Measurements from ENCODE around the gene C22orf23. TPM values are rescaled to one million over a fixed set of nuclear protein-coding genes. Genes with fewer than 3 reads are reported as not detected.

The C22orf23 gene
- polyA plus RNA-seq, 3 donors from 2014 or later, result not detected

GRCh38 chr22:37905534-37906363, 47.7 kb downstream of the C22orf23 start, which contains the start of gene MICALL1:
Gene MICALL1 (plus strand): TSS chr22:37906297. CDS start chr22:37906423, 126 bp downstream.
- peaks cover 0 to 4% (median 0%) of the 10 kb centered on the region in 3 donors for H3K27me3 Mint-ChIP-seq (ENCODE audit: low read depth in 3 of 3)

GRCh38 chr22:37904572-37905533, 48.5 kb downstream of the C22orf23 start:
- no peak for DNase-seq
- Mint-ChIP-seq H3K36me3 (no peaks in the 10 kb centered on the region), H3K4me3 (peak overlapping the region; percentile 74 to 87 (median 78)), H3K9me3 (no peaks in the 10 kb centered on the region), H3K27me3 (ENCODE audit: low read depth in 3 of 3) (peaks cover 0 to 4% (median 0%) of the 10 kb centered on the region in 3 donors), H3K4me1 (peaks cover 23 to 25% of the 10 kb centered on the region in 2 donors), H3K27ac (peak overlapping the region; percentile 3 to 89 (median 74))

More at GRCh38 chr22:37905534-37906363, 47.7 kb downstream of the C22orf23 start, which contains the start of gene MICALL1:
- H3K27ac Mint-ChIP-seq, result peak within 1 kb of the TSS; percentile 63 to 89 (median 78)
- H3K4me3 Mint-ChIP-seq, result peak within 1 kb of the TSS; percentile 78 to 87 (median 83)
- peaks cover 23 to 29% of the 10 kb centered on the region in 2 donors for H3K4me1 Mint-ChIP-seq
- no peaks in the 10 kb centered on the region for H3K9me3 Mint-ChIP-seq
- peak; percentile 70 to 74 (median 72) for DNase-seq
- H3K36me3 Mint-ChIP-seq, result no peaks in the 10 kb centered on the region

DNA sequence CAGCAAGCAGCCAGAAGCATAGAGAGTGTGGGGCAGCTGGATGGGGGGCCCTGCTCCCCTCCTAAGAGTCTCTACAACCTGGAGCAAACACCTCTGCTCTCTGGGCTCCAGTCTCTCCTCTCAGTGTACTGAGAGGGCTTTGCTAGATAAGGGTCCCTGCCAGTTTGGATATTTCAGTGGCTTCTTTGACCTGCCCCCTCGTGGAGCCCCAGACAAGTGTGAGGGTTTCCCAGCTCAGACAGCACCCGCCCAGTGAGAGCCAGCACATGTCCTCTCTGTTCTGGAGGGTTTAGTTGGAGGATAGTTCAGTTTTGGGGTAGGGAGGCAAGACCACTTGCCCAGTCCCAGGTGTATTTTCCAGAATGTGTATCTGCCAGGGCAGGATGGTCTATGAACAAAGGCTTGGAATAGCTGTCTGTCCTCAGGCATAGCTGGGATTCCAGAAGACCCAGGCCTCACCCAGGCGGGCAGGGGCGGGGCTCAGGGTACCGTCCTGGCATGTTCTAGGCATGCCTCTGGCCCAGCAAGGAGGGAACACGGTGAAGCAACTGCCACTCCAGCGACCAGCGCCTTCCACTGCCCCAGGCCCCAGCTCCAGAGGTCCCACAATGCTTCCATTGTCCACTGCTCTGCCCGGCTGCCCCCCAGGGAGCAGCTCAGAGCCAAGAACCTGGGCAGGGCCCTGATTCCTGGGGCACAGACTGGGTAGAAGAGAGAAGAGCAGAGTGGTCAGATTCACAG, 54.8 kb downstream of the C22orf23 start:
- Mint-ChIP-seq H3K27me3 (ENCODE audit: low read depth in 3 of 3) (peaks cover 0 to 1% (median 0%) of the 10 kb centered on the region in 3 donors), H3K27ac (peak overlapping the region in 1 of 6 donors; percentile 41), H3K4me1 (peaks cover 14 to 18% of the 10 kb centered on the region in 2 donors), H3K9me3 (no peaks in the 10 kb centered on the region), H3K36me3 (no peaks in the 10 kb centered on the region), H3K4me3 (no peak overlapping the region)
- DNase-seq, result no peak

DNA sequence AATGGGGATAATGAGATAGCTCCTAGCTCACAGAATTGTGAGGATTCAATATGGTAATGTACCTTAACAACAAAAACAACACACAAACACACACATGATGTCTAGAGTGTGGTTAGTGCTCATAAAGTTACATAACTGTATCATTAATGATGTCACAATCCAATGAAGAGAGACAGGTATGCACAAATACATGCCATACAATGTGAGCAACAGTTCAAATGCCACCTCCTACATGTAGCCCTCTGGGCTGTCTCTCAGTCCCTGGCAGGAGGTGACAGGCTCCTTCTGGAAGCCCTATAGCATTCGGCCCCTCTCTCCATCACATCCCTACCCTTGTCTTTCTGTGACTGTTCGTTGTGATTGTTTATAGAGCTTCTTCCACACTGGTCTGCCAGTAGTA, 55.6 kb downstream of the C22orf23 start:
- H3K4me1 Mint-ChIP-seq, result peaks cover 14 to 18% of the 10 kb centered on the region in 2 donors
- DNase-seq, result no peak
- H3K9me3 Mint-ChIP-seq, result no peaks in the 10 kb centered on the region
- peaks cover 0 to 1% (median 0%) of the 10 kb centered on the region in 3 donors for H3K27me3 Mint-ChIP-seq (ENCODE audit: low read depth in 3 of 3)
- H3K4me3 Mint-ChIP-seq, result peak overlapping the region in 1 of 5 donors; percentile 17
- no peaks in the 10 kb centered on the region for H3K36me3 Mint-ChIP-seq
- peak overlapping the region in 4 of 6 donors; percentile 41 to 95 (median 76) for H3K27ac Mint-ChIP-seq

GRCh38 chr22:37896939-37897338, 56.5 kb downstream of the C22orf23 start:
- Mint-ChIP-seq H3K27ac (peak overlapping the region; percentile 89 to 97 (median 96)), H3K27me3 (ENCODE audit: low read depth in 3 of 3) (peaks cover 0 to 1% (median 0%) of the 10 kb centered on the region in 3 donors), H3K36me3 (peaks cover 0 to 2% (median under 1%) of the 10 kb centered on the region in 3 donors), H3K4me1 (peaks cover 14 to 18% of the 10 kb centered on the region in 2 donors), H3K4me3 (peak overlapping the region in 1 of 5 donors; percentile 67), H3K9me3 (no peaks in the 10 kb centered on the region)
- DNase-seq, result no peak

GRCh38 chr22:37896181-37896592, 57.2 kb downstream of the C22orf23 start:
- Mint-ChIP-seq H3K4me3 (peak overlapping the region; percentile 58 to 69 (median 67)), H3K27ac (peak overlapping the region; percentile 89 to 97 (median 96)), H3K36me3 (peaks cover 0 to 9% (median 5%) of the 10 kb centered on the region in 3 donors), H3K4me1 (peaks cover 14 to 18% of the 10 kb centered on the region in 2 donors), H3K27me3 (ENCODE audit: low read depth in 3 of 3) (peaks cover 0 to 1% (median 0%) of the 10 kb centered on the region in 3 donors), H3K9me3 (no peaks in the 10 kb centered on the region)
- DNase-seq, result peak; percentile 58 to 67 (median 66)

DNA sequence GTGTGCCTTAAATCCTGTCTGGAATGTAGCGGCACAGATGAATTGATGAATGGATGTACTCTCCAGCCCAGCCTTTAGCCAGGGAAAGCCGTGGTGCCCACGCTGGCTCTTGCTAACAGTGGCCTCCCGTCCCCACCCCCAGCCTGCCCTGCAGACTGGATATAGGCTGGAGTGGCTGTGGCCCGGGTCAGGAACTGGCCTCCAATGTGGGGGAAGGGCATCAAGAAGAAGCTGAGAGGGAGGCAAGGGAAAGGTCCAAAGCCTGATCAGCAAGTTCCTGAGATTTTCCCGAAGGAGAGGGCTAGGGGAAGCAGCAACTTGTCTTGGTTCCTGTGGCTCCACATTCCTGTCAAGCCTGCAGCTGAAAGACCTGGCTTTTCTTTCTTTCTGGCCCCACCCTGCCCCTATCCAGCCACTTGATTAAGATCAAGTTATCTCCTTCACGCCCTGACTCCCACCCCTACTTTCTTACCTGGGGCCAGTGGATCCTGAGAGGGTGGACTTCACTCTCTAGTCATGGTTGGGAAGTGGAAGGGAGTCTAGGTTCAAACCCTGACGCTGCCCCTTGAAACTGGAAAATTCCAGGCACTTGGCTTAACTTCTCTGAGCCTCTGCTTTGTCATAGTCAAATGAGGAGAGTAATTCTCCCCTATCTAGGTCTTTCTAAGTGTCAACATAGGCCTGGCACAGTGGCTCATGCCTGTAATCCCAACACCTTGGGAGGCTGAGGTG, 58.3 kb downstream of the C22orf23 start:
- H3K9me3 Mint-ChIP-seq, result no peaks in the 10 kb centered on the region
- DNase-seq, result no peak
- H3K4me3 Mint-ChIP-seq, result peak overlapping the region in 1 of 5 donors; percentile 46
- peaks cover 0 to 1% (median 0%) of the 10 kb centered on the region in 3 donors for H3K27me3 Mint-ChIP-seq (ENCODE audit: low read depth in 3 of 3)
- peaks cover 0 to 9% (median 5%) of the 10 kb centered on the region in 3 donors for H3K36me3 Mint-ChIP-seq
- peak overlapping the region; percentile 6 to 80 (median 60) for H3K27ac Mint-ChIP-seq
- peaks cover 14 to 18% of the 10 kb centered on the region in 2 donors for H3K4me1 Mint-ChIP-seq

GRCh38 chr22:37893583-37893983, 59.8 kb downstream of the C22orf23 start:
- Mint-ChIP-seq H3K9me3 (no peaks in the 10 kb centered on the region), H3K4me1 (peaks cover 14 to 18% of the 10 kb centered on the region in 2 donors), H3K36me3 (peaks cover 0 to 10% (median 9%) of the 10 kb centered on the region in 3 donors), H3K27me3 (ENCODE audit: low read depth in 3 of 3) (peaks cover 0 to 1% (median 0%) of the 10 kb centered on the region in 3 donors), H3K4me3 (no peak overlapping the region), H3K27ac (peak overlapping the region in 5 of 6 donors; percentile 10 to 69 (median 59))
- no peak for DNase-seq

Other genes starting within 250 kb of the C22orf23 start
- gene GCAT, start 145.7 kb downstream of the C22orf23 start, polyA plus RNA-seq, result under 1 TPM in 2 of 3 donors, not detected in 1; 0.64 to 0.71 TPM
- not detected for gene GALR3, start 130.2 kb downstream of the C22orf23 start, polyA plus RNA-seq
- gene ANKRD54, start 109.3 kb downstream of the C22orf23 start, polyA plus RNA-seq, result 10 to 100 TPM in 2 of 3 donors, 1 to 10 TPM in 1; 6.2 to 15.8 (median 12.4) TPM
- gene EIF3L, start 104.2 kb downstream of the C22orf23 start, polyA plus RNA-seq, result 100 to 1,000 TPM; 167 to 215 (median 185) TPM
- gene MICALL1, start 47.3 kb downstream of the C22orf23 start, polyA plus RNA-seq, result 1 to 10 TPM; 1.3 to 5.8 (median 2.1) TPM
- gene POLR2F, start 98 bp upstream of the C22orf23 start, polyA plus RNA-seq, result 100 to 1,000 TPM; 181 to 275 (median 203) TPM
- gene SOX10, start 31.0 kb upstream of the C22orf23 start, polyA plus RNA-seq, result not detected
- 10 to 100 TPM in 1 of 3 donors, 1 to 10 TPM in 1, under 1 TPM in 1; 0.12 to 11.1 (median 6.0) TPM for gene PICK1, start 103.8 kb upstream of the C22orf23 start, polyA plus RNA-seq
- gene SLC16A8, start 130.6 kb upstream of the C22orf23 start, polyA plus RNA-seq, result under 1 TPM in 1 of 3 donors, not detected in 2; 0.42 TPM
- gene BAIAP2L2, start 157.1 kb upstream of the C22orf23 start, polyA plus RNA-seq, result under 1 TPM in 1 of 3 donors, not detected in 2; 0.21 TPM
- 10 to 100 TPM in 1 of 3 donors, 1 to 10 TPM in 2; 3.3 to 11.4 (median 4.2) TPM for gene PLA2G6, start 228.2 kb upstream of the C22orf23 start, polyA plus RNA-seq
- gene MAFF, start 248.4 kb upstream of the C22orf23 start, polyA plus RNA-seq, result 10 to 100 TPM in 2 of 3 donors, 1 to 10 TPM in 1; 8.1 to 20.8 (median 15.2) TPM